ENCODE results near the gene RPUSD4. TPM values are rescaled to one million over a fixed set of nuclear protein-coding genes. Genes with fewer than 3 reads are reported as not detected.

RPUSD4 gene
- total RNA-seq, 1 experiment from 2014 or later, result 25.1 TPM

GRCh38 chr11:126165757-126166156 lies 45.7 kb downstream of the RPUSD4 start:
- Histone ChIP-seq H3K4me3 (no peak overlapping the region), H2AFZ (no peak overlapping the region), H3K27ac (no peak overlapping the region), H3K79me2 (ENCODE audit: low read depth) (no peaks in the 10 kb centered on the region), H4K20me1 (ENCODE audit: insufficient read depth) (no peaks in the 10 kb centered on the region), H3K27me3 (ENCODE audit: insufficient read depth, low read depth) (no peaks in the 10 kb centered on the region), H3K4me1 (replicated peaks; ENCODE audit: insufficient read depth) (no peaks in the 10 kb centered on the region), H3K4me2 (no peak overlapping the region), H3F3A (ENCODE audit: insufficient read depth, low read depth) (no peaks in the 10 kb centered on the region), H3K9me3 (ENCODE audit: insufficient read depth, low read depth) (no peaks in the 10 kb centered on the region), H3K36me3 (ENCODE audit: low read depth) (no peaks in the 10 kb centered on the region), H3K9me2 (ENCODE audit: insufficient read depth) (no peaks in the 10 kb centered on the region)
- CTCF ChIA-PET, result no interaction called here
- BruUV-seq (replicated peaks), result no TSS peak
- TF ChIP-seq CTCF (conservative IDR thresholded peaks at IDR 0.05) (no peak), EZH2 (IDR thresholded peaks at IDR 0.05; ENCODE audit: low read depth) (no peak)
- POLR2A ChIA-PET (ENCODE audit: unreplicated experiment), result no interaction called here
- DNase-seq, result no peak
- intact Hi-C loops (cut with micrococcal nuclease; ENCODE audit: unreplicated experiment), result no loop called here

- no TSS peak for BruUV-seq (replicated peaks)
- no peaks in the 10 kb centered on the region for H3K27me3 ChIP-seq (ENCODE audit: insufficient read depth, low read depth)
- no peak for TF ChIP-seq CTCF (conservative IDR thresholded peaks at IDR 0.05)
- no peak for TF ChIP-seq EZH2 (IDR thresholded peaks at IDR 0.05; ENCODE audit: low read depth)
- no peak overlapping the region for H3K4me3 ChIP-seq
- no peaks in the 10 kb centered on the region for H4K20me1 ChIP-seq (ENCODE audit: insufficient read depth)
- H3F3A ChIP-seq (ENCODE audit: insufficient read depth, low read depth), result no peaks in the 10 kb centered on the region
- no peaks in the 10 kb centered on the region for H3K4me1 ChIP-seq (replicated peaks; ENCODE audit: insufficient read depth)
- no peaks in the 10 kb centered on the region for H3K9me2 ChIP-seq (ENCODE audit: insufficient read depth)
- no peak for DNase-seq
- H3K79me2 ChIP-seq (ENCODE audit: low read depth), result no peaks in the 10 kb centered on the region
- ChIA-PET POLR2A (ENCODE audit: unreplicated experiment) (no interaction called here), CTCF (no interaction called here)
- no peak overlapping the region for H2AFZ ChIP-seq
- no peak overlapping the region for H3K4me2 ChIP-seq
- no peaks in the 10 kb centered on the region for H3K36me3 ChIP-seq (ENCODE audit: low read depth)
- H3K27ac ChIP-seq, result no peak overlapping the region
- H3K9me3 ChIP-seq (ENCODE audit: insufficient read depth, low read depth), result no peaks in the 10 kb centered on the region
- intact Hi-C loops (cut with micrococcal nuclease; ENCODE audit: unreplicated experiment), result no loop called here
Observed at GRCh38 chr11:126165311-126165720, 46.1 kb downstream of the RPUSD4 start.

DNA sequence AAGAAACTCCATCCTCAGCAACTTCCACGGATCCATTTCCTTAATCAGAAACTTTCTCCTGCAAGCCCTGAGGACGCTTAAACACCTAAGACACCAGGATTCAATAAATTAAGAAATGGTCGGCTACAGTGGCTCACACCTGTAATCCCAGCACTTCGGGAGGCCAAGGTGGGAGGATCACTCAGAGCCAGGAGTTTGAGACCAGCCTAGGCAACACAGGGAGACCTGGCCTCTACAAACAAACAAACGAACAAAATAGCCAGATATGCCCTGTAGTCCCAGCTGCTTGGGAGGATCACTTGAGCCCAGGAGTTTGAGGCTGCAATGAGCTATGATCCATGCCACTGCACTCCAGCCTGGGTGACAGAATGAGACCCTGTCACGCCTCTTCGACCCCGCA lies 46.7 kb downstream of the RPUSD4 start:
- Histone ChIP-seq H3K36me3 (ENCODE audit: low read depth) (no peaks in the 10 kb centered on the region), H3K27me3 (ENCODE audit: insufficient read depth, low read depth) (no peaks in the 10 kb centered on the region), H2AFZ (no peak overlapping the region), H4K20me1 (ENCODE audit: insufficient read depth) (no peaks in the 10 kb centered on the region), H3K4me2 (no peak overlapping the region), H3F3A (ENCODE audit: insufficient read depth, low read depth) (no peaks in the 10 kb centered on the region), H3K27ac (no peak overlapping the region), H3K9me3 (ENCODE audit: insufficient read depth, low read depth) (no peaks in the 10 kb centered on the region), H3K4me3 (no peak overlapping the region), H3K79me2 (ENCODE audit: low read depth) (no peaks in the 10 kb centered on the region), H3K4me1 (replicated peaks; ENCODE audit: insufficient read depth) (no peaks in the 10 kb centered on the region), H3K9me2 (ENCODE audit: insufficient read depth) (no peaks in the 10 kb centered on the region)
- no TSS peak for BruUV-seq (replicated peaks)
- no peak for TF ChIP-seq CTCF (conservative IDR thresholded peaks at IDR 0.05)
- TF ChIP-seq EZH2 (IDR thresholded peaks at IDR 0.05; ENCODE audit: low read depth), result no peak
- POLR2A ChIA-PET (ENCODE audit: unreplicated experiment), result interaction anchor here (0.7 kb wide), 1 partner anchor 44 kb away, joined by 13 read pairs; no protein-coding TSS in a partner anchor
- no peak for DNase-seq
- intact Hi-C loops (cut with micrococcal nuclease; ENCODE audit: unreplicated experiment), result no loop called here
- CTCF ChIA-PET, result no interaction called here

Data from PC-9 (cell line).